H1 (cell line): ENCODE results near the gene VEPH1. TPM values are rescaled to one million over a fixed set of nuclear protein-coding genes. Genes with fewer than 3 reads are reported as not detected.

Source experiments
- BACH1 ChIP-seq: IDR thresholded peaks from 2 replicates; pipeline ENCODE4 v1.6.1; 2012; ENCODE audit warnings: low read length, improper control_type of control experiment
- SP2 ChIP-seq: IDR thresholded peaks from 2 replicates; pipeline ENCODE4 v1.6.1; 2012; ENCODE audit warnings: mild to moderate bottlenecking, low read length, inconsistent platforms
- polyA plus RNA-seq, 7 experiments: library from polyadenylated mRNA; depleted of rRNA in 3 of 7; stranded (reverse) in 5 of 7; unstranded in 2 of 7; fragments of >200 nt in 5 of 7; fragments of 200-250 nt in 2 of 7; gene quantifications; 1 replicate in 5 of 7; 2 replicates in 1 of 7; 4 replicates in 1 of 7; pipeline versions ENCODE4 v1.2.1 to v1.2.3, GENCODE V29; 2011 to 2013; ENCODE audit warnings: missing spikeins in 2 of 7, mixed read lengths in 2 of 7
- total RNA-seq: library from RNA; stranded (reverse); fragmentation: NEBNext Ultra II Directional; extraction: Animal tissue kit (Norgen Biotek cat#: 25700); gene quantifications from 2 replicates; pipeline ENCODE4 v1.2.1, GENCODE V29; 2021
- TF ChIP-seq, protein P1 (sequence below): fragments of 300-600 bp; sonication (generic); IDR thresholded peaks from 2 replicates; pipeline ENCODE4 v1.7.1; 2012; ENCODE audit warnings: low read length, moderate library complexity, mild to moderate bottlenecking, inconsistent platforms; ENCODE audit not compliant: insufficient replicate concordance

The VEPH1 gene
- total and polyA plus RNA-seq, 2 of the 8 experiments (the other 6 are each of a cell fraction or from before 2014, with no cell fraction given), result 12.0 to 18.3 TPM

DNA sequence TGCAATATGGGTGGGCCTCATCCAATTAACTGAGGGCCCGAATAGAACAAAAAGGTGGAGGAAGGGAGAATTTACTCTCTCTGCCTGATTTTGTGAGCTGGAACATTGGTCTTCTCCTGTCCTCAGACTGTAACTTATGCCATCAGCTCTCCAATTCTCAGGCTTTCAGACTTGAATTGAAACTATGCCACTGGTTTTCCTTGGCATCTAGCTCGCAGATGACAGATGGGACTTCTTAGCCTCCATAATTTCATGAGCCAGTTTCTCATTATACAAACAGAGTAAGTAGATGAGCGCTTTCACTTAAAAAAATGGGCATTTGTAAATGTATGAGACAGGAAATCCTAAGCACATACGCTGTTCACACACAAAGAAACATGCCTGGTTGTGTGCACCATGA is 75.3 kb downstream of the VEPH1 start (continued):
- TF ChIP-seq, protein P1, sequence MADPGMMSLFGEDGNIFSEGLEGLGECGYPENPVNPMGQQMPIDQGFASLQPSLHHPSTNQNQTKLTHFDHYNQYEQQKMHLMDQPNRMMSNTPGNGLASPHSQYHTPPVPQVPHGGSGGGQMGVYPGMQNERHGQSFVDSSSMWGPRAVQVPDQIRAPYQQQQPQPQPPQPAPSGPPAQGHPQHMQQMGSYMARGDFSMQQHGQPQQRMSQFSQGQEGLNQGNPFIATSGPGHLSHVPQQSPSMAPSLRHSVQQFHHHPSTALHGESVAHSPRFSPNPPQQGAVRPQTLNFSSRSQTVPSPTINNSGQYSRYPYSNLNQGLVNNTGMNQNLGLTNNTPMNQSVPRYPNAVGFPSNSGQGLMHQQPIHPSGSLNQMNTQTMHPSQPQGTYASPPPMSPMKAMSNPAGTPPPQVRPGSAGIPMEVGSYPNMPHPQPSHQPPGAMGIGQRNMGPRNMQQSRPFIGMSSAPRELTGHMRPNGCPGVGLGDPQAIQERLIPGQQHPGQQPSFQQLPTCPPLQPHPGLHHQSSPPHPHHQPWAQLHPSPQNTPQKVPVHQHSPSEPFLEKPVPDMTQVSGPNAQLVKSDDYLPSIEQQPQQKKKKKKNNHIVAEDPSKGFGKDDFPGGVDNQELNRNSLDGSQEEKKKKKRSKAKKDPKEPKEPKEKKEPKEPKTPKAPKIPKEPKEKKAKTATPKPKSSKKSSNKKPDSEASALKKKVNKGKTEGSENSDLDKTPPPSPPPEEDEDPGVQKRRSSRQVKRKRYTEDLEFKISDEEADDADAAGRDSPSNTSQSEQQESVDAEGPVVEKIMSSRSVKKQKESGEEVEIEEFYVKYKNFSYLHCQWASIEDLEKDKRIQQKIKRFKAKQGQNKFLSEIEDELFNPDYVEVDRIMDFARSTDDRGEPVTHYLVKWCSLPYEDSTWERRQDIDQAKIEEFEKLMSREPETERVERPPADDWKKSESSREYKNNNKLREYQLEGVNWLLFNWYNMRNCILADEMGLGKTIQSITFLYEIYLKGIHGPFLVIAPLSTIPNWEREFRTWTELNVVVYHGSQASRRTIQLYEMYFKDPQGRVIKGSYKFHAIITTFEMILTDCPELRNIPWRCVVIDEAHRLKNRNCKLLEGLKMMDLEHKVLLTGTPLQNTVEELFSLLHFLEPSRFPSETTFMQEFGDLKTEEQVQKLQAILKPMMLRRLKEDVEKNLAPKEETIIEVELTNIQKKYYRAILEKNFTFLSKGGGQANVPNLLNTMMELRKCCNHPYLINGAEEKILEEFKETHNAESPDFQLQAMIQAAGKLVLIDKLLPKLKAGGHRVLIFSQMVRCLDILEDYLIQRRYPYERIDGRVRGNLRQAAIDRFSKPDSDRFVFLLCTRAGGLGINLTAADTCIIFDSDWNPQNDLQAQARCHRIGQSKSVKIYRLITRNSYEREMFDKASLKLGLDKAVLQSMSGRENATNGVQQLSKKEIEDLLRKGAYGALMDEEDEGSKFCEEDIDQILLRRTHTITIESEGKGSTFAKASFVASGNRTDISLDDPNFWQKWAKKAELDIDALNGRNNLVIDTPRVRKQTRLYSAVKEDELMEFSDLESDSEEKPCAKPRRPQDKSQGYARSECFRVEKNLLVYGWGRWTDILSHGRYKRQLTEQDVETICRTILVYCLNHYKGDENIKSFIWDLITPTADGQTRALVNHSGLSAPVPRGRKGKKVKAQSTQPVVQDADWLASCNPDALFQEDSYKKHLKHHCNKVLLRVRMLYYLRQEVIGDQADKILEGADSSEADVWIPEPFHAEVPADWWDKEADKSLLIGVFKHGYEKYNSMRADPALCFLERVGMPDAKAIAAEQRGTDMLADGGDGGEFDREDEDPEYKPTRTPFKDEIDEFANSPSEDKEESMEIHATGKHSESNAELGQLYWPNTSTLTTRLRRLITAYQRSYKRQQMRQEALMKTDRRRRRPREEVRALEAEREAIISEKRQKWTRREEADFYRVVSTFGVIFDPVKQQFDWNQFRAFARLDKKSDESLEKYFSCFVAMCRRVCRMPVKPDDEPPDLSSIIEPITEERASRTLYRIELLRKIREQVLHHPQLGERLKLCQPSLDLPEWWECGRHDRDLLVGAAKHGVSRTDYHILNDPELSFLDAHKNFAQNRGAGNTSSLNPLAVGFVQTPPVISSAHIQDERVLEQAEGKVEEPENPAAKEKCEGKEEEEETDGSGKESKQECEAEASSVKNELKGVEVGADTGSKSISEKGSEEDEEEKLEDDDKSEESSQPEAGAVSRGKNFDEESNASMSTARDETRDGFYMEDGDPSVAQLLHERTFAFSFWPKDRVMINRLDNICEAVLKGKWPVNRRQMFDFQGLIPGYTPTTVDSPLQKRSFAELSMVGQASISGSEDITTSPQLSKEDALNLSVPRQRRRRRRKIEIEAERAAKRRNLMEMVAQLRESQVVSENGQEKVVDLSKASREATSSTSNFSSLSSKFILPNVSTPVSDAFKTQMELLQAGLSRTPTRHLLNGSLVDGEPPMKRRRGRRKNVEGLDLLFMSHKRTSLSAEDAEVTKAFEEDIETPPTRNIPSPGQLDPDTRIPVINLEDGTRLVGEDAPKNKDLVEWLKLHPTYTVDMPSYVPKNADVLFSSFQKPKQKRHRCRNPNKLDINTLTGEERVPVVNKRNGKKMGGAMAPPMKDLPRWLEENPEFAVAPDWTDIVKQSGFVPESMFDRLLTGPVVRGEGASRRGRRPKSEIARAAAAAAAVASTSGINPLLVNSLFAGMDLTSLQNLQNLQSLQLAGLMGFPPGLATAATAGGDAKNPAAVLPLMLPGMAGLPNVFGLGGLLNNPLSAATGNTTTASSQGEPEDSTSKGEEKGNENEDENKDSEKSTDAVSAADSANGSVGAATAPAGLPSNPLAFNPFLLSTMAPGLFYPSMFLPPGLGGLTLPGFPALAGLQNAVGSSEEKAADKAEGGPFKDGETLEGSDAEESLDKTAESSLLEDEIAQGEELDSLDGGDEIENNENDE, result no peak
- TF ChIP-seq BACH1 (no peak), SP2 (no peak)
